OCI-M2 (cell line): ENCODE measurements around the gene CENPB.

Experiments used
- DNase-seq: peaks from one replicate; lab custom pipeline; 2025; ENCODE audit not compliant: unreplicated experiment; lab: John Stamatoyannopoulos, UW

Gene CENPB

GRCh38 chr20:3751305-3751674 is 35.2 kb downstream of the CENPB start:
- DNase-seq: no peak

GRCh38 chr20:3749689-3750531 is 36.6 kb downstream of the CENPB start:
- no peak for DNase-seq

DNA sequence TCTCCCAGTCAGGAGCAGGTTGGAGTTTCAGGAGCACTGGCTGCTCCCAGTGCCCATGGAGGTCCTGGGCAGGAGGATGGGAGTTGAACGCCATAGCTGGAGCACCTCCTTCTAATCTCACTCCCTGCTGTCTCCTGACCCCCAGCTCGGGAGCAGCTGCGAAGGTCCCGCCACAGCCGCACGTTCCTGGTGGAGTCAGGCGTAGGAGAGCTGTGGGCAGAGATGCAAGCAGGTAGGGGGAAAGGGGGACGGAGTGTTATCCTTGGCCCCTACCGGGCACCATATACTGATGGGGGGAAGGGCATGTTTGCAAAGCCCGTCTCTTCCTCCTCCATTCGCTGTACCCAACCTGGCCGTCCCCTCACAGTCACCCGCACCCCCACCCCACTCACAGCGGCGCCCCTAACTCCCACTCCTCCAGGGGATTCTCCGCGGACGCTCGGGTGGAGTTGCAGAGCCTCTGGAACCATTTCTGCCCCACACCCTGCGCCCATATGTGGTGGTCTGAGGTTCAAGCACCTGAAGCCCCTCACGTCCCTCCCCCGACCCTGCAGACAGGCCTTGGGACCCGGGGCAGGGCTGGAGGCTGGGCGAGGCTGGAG is 37.4 kb downstream of the CENPB start:
- DNase-seq: no peak

- DNase-seq: no peak
Measured at GRCh38 chr20:3748073-3748472, 38.5 kb downstream of the CENPB start.

GRCh38 chr20:3747471-3747870 is 39.1 kb downstream of the CENPB start:
- no peak for DNase-seq

DNA sequence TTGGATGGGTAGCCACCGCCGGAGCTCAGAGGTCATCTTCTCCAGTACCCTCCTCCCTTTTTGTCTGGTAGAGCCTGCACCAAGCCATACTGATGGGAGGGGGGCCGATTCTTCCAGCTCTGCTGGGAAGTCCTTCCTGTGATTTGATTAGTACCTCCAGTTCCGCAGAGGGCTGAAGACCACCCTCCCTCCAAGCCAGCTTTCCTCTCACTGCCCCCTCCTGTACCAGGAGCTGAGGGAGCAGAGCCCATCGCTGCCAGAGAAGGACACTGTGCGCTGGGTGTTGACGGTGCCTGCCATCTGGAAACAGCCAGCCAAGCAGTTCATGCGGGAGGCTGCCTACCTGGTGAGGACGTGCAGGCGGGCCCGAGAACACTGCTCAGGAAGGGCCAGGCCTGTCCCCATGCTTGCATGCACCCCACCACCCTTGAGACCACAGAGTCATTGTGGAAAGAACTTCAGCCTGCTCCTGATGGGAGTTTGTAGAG is 40.8 kb downstream of the CENPB start:
- DNase-seq: no peak

DNA sequence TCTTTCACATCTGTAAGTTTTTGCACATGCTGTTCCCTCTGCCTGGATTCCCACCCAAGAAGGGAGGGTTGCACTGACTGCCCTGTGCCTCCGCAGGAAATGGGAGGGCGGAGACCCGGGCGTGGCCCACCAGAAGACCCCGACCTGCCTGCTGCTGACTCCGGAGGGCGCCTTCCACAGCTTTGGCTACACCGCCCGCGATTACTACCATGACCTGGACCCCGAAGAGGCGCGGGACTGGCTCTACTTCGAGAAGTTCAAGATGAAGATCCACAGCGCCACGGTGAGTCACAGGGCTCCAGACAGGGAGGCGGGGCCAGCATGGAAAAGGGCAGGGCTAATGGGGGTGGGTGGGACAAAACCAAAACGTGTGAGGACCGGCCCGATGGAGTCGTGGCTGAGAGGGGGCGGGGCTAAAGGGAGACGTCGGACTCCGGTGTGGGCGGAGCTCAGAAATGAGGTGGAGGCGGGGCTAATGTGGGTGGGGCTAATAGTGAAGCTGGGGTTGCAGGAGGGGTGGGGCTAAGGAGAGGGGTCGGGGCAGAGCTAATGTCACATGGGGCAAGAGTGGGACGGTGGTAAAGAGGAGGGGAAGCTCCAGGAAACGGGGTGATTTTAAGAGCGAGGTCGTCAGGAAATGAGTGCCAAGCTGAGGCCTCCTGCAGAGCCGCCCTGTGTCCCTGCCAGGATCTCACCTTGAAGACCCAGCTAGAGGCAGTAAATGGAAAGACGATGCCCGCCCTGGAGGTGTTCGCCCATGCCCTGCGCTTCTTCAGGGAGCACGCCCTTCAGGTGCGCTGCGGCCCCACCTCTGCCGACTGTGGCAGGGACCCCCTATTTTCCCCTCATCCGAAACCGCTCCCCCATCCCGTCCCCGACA is 41.5 kb downstream of the CENPB start:
- peak; percentile 33 for DNase-seq

DNA sequence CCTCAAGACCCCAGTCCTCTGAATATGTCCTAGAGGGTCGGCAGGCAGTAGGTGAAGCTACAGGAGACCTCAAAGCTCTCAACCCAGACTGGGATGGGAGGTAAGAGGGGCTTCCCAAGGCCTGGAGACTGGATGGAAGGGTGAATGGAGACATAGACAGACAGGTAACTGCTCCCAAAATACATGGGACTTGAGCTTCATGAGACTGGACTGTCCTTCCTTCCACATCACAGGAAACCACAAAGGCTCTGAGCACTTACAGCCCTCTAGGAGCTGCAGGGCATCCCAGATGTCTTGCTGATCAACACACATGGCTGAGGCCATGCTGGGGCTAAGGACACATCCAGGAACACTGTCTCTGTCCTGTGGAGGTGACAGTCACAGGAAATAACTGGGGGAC is 42.5 kb downstream of the CENPB start:
- no peak for DNase-seq

- DNase-seq: no peak
Measured at GRCh38 chr20:3743251-3743650, 43.3 kb downstream of the CENPB start.

GRCh38 chr20:3741836-3742458 is 44.6 kb downstream of the CENPB start:
- DNase-seq: no peak

DNA sequence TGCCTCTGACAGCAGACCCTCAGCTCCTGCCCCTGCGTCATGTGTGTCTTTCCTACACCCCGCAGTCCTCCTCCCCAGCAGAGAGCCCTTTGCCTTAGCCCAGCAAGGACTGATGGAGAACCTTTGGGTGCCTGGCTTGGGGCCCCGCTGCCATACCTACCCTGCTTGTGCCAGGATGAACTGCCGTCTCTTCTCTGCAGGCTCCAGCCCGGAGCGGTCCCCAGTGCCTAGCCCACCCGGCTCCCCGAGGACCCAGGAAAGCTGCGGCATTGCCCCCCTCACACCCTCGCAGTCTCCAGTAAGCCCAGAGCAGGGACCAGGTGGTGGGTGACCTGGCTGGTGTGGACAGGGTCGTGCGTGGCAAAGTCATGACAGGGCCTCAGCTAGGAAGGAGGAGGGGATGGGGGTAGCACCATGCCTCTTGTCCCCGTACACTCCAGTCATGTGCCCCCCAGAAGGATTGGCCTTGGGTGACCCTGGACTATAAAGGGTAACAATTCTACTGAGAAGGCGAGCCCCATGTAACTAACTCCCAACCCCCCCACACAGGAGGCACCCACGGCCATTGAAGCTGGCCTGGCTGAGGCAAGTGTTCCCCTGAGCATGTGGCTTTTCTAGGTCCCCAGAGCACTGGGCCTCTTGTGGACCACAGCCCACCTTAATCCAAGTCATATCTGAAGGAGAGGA is 45.8 kb downstream of the CENPB start:
- no peak for DNase-seq

DNA sequence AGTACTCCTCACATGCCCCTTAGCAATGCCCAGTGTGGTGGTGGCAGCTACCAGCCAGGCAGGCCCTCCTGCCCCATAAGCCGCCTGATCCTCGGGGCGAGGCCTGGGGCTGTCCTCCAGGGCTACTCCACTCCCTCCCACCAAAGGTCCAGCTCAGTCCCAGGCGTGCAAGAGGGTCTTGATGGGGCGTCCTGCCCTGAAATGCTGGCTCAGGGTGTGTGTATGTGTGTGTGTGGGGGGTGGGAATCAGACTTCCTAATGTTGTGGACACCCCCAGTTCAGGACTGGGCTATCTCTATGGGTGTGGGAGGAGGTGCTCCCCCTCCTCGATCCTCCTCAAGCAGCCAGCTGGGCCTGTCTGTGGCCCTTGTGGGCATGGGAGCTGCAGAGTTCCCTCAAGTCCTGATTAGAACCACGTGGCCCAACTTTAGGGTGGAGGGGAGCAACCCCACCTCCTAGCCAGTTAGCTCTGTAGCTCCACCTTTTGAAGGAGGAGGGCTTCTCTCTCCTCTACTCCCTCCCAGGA is 46.6 kb downstream of the CENPB start:
- DNase-seq: no peak

DNA sequence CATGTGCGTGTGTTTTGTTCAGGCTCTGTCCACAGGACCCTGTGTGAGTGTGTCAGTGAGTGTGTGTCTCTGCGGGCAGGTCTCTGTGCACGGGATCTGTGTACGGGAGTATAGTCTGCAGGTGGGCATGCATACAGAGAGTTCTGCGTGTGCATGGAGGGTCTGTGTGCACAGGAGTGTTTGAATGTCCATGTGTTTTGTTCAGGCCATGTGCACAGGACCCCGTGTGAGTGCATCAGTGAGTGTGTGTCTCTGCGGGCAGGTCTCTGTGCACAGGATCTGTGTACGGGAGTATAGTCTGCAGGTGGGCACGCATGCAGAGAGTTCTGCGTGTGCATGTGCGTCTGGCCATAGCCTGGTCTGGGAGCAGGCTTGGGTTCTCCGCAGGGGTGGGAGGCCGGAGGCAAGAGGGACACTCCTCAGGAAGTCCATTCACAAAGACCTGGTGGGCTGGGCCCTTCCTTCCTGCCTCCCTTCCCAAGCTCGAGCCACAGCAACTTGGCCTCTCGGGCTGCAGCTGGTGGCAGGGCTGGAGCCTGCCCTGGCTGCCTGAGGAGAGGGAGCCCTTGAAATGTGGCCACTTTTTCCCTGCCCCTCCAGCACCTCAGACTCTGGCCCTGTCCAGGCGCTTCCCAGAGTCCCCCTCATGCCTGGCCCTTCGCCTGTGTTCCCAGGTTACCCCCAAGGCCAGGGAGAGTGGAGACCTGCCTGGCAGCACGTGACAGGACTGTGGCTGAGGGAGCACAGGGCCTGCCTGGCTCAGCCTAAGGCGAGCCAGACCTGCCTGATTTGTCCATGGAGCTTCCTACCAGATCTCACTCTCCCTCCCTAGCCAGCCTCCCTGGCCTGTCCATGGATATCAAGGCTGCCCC is 47.2 kb downstream of the CENPB start:
- no peak for DNase-seq

DNA sequence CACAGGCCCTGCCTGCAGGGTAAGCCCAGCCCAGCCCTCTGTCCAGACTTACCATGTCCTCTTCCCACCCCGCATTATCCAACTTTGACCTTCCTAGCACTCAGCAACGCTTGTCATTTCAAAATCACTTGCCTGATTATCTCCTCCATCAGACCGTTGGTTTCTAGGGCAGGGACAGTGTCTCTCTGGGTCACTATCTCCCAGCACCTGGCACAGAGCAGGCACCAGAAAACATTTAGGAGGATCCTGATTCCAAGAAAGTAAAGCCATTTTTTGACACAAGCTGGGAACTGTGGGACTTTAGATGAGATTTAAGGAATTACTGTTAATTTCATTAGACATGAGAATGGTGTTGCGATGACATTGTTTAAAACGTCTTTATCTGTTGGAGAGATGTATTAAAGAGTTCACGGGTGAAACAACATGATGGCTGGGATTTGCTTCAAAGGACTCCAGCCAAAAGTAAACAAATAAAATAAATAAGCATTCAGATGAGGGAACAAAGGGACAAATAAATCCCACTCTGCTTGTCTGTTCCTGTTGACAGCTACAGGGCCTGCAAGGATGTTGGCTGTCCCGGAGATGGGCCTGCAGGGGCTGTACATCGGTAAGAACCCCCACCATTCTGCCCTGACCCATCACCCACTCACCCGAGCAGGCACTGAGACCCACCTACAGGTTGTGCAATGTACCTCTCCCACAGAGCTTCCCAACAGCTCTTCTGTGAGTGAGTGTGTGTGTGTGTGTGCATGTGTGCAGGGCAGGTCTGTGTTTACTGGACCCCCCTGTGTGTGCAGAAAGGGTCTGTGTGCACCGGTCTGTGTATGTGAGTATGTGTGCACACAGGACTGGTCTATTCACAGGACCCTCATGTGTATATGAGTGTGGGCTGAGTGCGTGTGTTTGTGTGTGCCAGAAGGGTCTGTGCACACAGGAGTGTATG is 48.2 kb downstream of the CENPB start:
- DNase-seq: no peak

- DNase-seq: no peak
Measured at GRCh38 chr20:3735768-3736167, 50.8 kb downstream of the CENPB start.

- no peak for DNase-seq
Measured at GRCh38 chr20:3734111-3734843, 52.3 kb downstream of the CENPB start.
